ENCODE results near the gene COASY.

- no peak for TF ChIP-seq CTCF (conservative IDR thresholded peaks at IDR 0.05; ENCODE audit: low read depth, low read length)
- no peak for TF ChIP-seq EZH2 (IDR thresholded peaks at IDR 0.05; ENCODE audit: borderline replicate concordance, low read depth, low read length, poor library complexity, severe bottlenecking)
Measured at GRCh38 chr17:42607769-42608168, 45.8 kb downstream of the COASY start.
